ENCODE results near the gene MLLT10.

The MLLT10 gene

GRCh38 chr10:21750424-21750823 is 216.4 kb downstream of the MLLT10 start:
- DNase-seq = no peak

- no peak for DNase-seq
Observed at GRCh38 chr10:21751341-21752310, 217.6 kb downstream of the MLLT10 start.

- no peak for DNase-seq
Observed at GRCh38 chr10:21753497-21754270, 219.7 kb downstream of the MLLT10 start.

- DNase-seq = no peak
Observed at GRCh38 chr10:21754410-21755011, 220.5 kb downstream of the MLLT10 start.

GRCh38 chr10:21756707-21757106 is 222.7 kb downstream of the MLLT10 start:
- DNase-seq = no peak

- no peak for DNase-seq
Observed at GRCh38 chr10:21757185-21757901, 223.3 kb downstream of the MLLT10 start.

- DNase-seq = no peak
Observed at GRCh38 chr10:21758239-21758638, 224.2 kb downstream of the MLLT10 start.

GRCh38 chr10:21758696-21759095 is 224.7 kb downstream of the MLLT10 start:
- no peak for DNase-seq

- DNase-seq = no peak
Observed at GRCh38 chr10:21759232-21759631, 225.2 kb downstream of the MLLT10 start.

- DNase-seq = no peak
Observed at GRCh38 chr10:21760332-21760731, 226.3 kb downstream of the MLLT10 start.

GRCh38 chr10:21764466-21765189 is 230.6 kb downstream of the MLLT10 start:
- DNase-seq = no peak

GRCh38 chr10:21769041-21769440 is 235.0 kb downstream of the MLLT10 start:
- DNase-seq = no peak

GRCh38 chr10:21771219-21771618 is 237.2 kb downstream of the MLLT10 start:
- no peak for DNase-seq

- no peak for DNase-seq
Observed at GRCh38 chr10:21776883-21777282, 242.9 kb downstream of the MLLT10 start.

GRCh38 chr10:21791276-21791675 is 257.2 kb downstream of the MLLT10 start:
- DNase-seq = no peak
